CD4-positive, alpha-beta T cell treated with Interleukin-15 for 1 hour (primary cell): ENCODE data around the gene IQCM.
"Not testable (repeated sequence)": the region's sequence is repeated elsewhere in the genome, so short reads cannot be mapped to it uniquely, and the experiment has no call there.

ENCODE experiments used
- DNase-seq: peaks from one replicate; pipeline ENCODE4 v3.0.0-alpha.2; 2020

IQCM gene

DNA sequence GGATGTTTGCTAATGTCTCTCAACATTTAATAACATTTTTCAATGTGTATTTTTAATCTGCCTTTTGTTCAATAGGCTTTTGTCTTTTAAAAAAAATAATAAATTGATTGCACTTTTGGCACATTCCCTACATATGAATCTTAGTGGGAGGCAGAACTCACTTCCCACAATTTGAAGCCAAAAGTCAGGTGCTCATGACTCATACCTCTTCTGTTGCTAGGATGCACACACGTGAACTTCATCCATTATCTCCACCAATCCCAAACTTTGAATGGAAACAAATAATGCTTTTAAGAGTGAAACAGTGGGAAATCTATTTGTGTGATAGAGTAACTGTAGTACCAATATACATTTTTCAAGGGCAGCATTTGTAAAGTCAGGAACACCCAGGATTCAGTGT is 260.5 kb downstream of the IQCM start:
- no peak for DNase-seq

DNA sequence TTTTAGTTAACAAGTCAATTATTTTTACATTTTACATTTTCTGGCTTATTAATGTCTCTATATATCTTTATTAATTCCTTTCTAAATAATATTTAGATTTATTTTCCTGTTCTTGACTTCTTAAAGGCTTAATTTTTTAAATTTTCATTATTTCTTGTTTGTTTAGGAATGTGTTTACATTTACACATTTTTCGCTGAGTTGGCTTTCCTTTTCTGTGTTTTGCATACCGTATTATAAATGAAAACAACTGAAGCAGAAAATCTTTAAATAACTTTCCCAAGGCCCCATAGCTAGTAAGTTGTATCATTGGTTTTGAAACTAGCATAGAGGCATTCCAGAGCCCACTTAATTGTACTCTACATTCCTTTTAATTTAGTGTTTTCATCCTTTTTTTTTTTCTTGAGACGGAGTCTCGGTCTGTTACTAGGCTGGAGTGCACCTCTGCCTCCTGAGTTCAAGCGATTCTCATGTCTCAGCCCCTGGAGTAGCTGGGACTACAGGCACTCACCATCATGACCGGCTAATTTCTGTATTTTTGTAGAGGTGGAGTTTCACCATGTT is 261.6 kb downstream of the IQCM start:
- DNase-seq = no peak

DNA sequence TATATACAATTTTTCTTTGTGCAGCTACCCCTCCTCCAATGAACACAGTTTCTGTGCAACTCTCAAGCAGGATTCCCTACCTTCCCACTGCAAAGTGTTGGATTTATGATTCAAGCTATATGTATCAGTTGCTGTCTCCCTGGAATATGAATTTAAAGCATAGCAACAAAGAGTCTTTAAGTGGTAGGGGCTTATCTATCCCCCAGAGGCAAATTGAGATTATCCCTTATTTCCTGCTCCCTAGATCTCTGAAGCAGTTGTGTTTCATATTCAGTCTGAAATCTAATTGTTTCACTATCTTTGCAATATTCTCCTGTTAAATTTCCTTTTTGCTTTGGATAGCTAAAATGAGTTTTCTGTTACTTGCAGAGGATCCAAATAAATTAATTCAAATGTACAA is 263.0 kb downstream of the IQCM start:
- no peak for DNase-seq

DNA sequence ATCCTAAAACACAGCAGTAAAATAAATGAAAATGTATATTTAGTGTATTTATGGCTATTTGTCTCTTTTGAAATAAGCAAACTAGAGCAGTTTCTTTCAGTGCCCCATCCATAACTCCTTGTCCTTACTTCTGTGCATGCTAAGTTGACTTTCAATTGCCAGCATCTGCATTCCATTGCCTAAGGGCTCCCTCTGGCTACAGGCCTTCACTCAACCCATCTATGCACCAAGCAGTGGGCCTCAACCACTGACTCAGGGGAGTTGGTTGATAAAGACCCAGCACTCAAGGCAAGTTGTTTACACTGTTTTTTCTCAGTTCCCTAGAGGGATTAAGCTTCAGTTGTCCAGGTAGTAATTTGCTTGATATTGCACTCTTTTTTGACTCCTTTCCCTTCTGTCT is 265.7 kb downstream of the IQCM start:
- no peak for DNase-seq

DNA sequence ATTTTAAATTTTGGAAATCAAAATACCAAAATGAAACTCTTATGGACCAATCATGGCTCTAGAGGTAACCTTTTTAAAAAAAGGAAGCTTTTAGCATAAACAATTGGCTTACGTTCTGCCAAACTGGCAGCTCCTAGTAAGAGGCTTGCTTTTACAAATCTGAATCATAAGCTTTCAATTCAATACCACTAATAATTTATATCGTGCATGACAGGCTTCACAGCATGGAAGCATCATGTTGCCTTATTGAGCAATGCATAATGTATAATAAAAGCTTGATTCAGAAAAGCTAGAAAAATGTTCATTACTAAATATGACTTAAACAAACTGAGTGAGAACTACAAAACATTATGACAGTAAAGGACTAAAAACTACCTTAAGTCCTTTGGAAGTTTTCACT is 280.9 kb downstream of the IQCM start:
- DNase-seq = no peak

DNA sequence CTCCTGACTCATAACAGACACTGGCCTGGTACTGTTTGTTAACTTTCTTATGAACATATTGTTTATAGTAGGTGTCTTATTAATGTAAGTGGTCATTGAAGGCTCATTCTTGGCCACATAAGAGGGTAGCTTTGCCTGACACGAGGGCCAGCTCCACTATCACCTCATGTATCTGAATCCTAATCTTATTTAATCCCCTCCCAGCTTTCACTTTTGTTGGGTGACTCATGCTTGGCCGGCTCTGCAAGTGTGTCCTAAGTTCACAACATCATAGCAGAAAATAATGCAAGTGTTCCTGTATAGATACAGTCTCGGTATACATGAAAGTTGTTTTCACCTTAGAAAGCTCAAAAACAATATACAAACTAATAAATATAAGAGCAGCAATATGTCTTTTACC is 283.8 kb downstream of the IQCM start:
- no peak for DNase-seq

DNA sequence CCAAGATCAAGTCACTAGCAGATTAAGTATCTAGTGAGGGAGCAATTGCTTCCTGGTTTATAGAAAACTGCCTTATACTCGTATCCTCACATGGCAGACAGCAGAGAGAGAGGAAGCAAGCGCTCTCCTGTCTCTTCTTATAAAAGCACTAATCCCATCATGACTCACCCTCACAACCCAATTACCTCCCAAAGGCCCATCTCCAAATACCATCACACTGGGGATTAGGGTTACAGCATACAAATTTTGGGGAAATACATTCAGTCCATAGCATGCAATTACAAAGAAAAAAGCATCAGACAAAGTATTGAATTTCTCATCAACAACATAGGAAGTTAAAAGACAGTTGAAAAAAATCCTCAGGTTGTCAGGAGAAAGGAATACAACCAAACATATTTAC is 292.6 kb downstream of the IQCM start:
- DNase-seq = no peak

DNA sequence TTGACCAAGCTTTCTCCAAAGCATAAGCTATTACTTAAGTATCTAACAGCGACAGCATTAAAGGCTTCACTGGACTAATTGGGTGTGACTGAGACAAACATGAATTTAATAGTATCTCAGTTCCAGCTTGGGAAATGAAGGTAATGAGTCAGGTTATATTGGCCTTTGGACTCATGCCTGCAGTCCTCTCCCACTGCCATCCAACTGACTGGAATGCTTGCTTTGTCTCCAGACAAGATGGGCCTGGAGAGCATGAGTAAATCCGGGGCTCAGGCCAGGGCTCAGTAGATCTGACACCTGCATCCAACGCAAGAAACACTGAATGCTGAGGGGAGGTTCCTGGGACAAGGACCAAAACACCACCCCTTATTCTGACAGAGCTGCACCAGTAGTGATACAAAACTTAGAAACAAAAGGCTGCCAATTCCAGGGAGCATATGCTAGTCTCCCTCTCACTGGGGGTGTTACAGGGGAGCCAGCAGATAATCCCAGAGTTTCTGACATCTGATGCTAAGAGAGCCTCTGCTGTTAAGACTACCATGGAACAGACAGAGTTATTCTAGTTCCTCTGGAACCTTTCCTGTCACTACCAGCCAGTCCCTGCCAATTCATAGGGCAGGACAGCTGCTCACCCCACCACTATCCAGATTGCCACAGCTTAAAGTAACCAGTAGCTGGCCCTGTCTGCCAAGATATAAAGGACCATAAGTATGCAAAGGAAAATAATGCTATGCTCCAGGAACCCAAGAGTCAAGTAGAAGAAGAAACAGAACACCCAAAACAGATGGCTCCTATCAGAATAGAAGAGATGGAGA is 293.8 kb downstream of the IQCM start:
- no peak for DNase-seq

DNA sequence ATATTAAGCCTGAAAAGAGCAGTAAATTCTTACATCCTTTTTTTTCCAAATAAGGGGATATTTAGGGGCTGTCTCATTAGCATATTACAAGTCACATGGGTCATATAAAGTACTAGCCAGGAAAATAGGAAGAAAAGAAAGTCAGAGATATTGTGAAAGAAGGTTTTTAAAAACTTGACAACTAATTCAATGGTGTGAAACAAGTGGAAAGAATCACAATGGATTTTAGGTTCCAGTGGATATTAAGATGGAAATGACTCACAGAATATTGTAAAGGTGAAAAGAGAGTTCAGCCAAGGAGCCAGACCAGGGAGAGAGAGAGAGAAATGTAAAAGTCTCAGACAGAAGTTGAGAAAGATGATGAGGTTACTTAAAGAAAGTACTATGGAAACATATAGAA is 297.2 kb downstream of the IQCM start:
- DNase-seq = no peak

DNA sequence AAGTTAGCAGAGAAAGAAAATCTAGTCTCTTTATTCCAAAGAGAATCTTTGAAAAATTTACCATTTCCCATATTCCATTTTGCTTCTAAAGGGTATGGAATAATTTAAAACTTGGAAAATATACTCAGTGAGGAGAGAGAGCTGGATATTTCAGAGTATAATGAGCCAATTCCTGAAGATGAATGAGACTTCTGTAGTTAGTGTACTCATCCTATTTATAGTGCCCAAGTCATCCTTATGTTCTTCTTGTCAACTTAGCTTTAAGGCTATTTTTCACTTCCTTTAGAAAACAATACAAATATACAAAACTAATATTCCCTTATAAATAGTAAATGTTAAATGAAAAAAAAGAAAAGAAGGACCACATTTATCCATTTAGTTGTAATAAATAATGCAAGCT is 302.6 kb downstream of the IQCM start:
- DNase-seq = no peak

DNA sequence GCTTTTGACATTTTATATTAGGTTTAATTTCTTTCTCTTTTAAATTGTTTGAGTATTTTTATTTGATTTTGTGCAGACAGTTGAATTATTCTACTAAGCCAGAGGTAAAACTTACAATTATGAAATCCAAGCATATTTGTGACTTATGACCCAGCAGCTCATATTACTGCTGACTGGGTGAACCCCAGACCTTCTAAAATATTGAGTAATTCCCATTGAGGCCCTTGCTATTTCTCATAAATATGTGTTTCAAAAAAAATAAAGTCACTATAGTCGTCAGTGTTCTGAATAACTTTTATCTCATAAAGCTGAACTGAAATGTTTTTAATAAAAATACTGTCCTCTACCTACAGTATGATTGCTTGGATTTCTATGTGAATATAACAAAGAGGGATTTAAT is 303.1 kb downstream of the IQCM start:
- DNase-seq = no peak

DNA sequence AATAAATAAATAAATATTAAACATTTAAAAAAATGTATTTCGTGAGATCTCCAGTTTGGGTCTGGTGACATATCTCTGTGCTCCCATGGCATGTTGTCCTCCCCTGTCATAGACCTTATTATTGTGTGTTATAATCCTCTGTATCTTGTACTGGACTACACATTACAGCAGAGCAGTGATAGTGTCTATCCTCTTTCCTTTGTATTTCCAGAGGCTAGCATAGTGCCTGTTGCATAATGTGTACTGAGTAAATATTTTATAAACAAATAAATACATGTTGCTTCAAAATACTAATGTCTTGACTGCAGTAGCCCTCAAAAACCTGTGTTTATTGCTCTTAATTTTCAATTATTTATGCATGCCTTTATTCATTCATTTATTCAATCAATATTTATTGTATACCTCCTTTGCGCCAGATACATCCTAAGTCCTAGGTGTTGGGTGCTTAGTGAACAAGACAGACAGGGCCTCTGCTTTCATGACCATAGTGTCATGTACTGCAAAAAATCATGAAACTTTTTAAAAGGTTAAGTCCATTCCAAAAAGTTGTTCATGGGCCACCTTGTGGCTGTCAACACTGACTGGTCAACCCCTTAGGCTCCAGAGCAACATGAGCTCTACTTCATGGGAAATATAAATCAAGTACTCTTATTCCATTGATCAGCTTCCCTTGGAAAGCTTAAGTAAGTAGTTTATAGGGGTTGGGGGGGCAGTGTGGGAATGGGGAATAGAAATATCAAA is 303.9 kb downstream of the IQCM start:
- no peak for DNase-seq

DNA sequence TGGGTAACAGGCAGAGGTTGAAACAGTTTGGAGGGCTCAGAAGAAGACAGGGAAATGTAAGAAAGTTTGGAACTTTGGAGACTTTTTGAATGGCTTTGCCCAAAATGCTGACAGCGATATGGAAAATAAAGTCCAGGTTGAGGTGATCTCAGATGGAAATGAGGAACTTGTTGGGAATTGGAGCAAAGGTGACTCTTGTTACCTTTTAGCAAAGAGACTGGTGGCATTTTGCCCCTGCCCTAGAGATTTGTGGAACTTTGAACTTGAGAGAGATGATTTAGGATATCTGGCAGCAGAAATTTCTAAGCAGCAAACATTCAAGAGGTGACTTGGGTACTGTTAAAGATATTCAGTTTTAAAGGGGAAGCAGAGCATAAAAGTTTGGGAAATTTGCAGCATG is 308.3 kb downstream of the IQCM start:
- DNase-seq = not testable (repeated sequence)

DNA sequence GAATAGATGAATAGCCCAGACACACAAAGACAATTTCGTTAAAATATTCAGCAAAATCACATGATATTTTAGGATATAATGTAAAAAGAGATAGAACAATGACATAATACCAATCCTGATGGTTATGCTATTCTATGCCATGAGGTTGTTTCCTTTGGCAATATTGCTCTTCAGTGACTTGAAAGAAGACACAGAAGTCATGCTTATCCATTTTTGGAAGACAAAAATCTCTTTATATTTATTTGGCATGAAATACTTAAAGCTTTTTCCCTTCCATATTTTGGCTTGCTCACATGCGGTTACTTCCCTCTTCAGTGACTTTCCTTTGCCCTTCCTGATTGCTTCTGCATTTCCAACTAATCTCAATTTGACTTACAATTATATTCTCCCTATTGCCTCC is 314.8 kb downstream of the IQCM start:
- DNase-seq = no peak

DNA sequence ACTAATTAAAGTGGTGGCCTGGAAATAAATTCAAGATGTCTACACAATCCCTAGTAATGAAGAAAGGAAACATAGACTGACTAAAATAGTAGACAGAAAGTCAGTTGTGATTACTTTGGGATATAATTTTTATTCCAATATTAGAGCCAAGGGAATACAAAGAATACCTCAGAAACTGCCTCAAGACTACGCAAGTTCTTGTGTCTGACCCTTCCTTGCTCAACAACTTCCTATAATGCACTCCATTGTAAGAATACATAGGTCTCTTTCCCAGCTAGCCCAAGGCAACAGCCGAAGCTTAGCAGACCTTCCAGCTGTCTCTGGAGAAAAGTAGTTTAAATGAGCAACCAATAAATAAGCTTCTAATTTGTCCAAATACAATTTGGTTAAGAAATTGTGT is 315.9 kb downstream of the IQCM start:
- DNase-seq = no peak

DNA sequence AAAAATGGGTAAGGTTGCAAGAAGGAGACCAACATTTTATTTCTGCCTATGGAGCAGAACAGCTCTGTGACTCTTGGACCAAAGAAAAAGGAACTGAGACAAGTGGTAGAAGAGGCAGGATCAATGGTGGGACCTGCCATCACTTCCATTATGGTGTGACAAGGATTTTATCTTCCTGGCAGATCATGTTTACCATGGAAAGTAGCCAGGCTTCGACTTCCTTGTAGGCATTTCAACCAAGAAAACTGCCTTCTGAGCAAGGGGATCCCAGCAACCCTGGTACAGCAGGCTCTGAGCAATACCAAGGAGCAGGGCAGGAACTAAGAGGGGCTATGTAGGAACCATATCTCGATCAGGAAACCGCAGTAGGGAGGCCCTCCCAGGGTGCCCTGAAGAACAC is 317.4 kb downstream of the IQCM start:
- no peak for DNase-seq

DNA sequence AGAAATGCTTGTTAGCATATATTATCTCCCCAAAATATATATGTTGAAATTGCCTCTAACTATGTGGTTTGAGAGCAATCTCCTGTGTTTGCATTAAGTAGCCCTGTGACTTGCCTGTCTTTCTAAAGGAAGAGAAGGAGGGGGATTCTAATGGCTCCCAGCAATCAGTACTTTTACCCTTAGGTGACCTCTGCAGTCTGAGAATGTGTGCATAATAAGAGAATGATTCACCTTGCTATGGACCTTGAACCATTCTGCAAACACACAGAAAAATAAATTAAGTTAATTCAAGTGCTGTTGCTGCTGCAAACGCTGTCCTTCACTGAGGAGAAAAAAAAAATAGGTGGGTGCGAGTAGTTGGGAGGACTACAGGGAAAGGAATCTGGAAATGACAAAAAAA is 322.2 kb downstream of the IQCM start:
- DNase-seq = no peak

DNA sequence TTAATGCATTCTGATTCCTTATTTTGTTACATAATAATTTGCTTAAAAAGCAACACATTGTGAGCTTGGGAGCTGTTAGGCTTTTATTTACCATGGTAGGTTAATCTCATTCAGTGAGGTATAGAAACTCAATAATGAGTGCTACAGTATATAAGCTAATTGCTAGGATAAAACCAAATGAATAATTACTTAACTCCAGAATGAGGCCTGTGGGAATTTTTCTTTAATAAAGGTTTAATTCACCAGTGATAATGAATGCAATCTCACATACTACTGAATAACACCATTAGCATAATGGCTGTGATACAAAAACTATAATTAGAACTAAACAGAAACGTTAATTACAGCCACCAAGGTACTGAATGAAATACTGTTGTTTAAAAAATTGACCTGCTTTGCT is 326.3 kb downstream of the IQCM start:
- DNase-seq = no peak

DNA sequence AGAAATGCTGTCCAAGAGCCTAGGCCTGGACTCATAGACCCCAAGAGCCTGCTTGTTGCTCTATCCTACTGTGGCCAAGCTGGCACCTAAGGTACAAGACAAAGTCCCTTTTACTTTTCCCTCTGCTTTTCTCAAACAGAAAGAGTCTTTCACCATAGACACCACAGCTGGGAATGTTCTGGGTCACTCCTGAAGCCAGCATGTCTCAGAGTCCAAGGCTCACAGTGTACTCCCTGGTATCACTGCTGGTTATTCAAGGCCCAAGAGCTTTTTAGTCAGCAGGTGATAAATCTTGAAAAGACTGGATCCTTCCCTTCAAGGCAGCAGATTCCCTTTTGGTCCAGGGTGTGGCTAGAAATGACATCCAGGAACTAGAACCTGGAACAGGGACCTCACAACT is 328.8 kb downstream of the IQCM start:
- no peak for DNase-seq

DNA sequence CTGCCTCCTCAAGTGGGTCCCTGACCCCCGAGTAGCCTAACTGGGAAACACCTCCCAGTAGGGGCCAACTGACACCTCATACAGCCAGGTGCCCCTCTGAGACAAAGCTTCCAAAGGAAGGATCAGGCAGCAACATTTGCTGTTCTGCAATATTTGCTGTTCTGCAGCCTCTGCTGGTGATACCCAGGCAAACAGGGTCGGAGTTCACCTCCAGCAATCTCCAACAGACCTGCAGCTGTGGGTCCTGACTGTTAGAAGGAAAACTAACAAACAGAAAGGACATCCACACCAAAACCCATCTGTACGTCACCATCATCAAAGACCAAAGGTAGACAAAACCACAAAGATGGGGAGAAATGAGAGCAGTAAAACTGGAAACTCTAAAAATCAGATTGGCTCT is 347.0 kb downstream of the IQCM start:
- not testable (repeated sequence) for DNase-seq

DNA sequence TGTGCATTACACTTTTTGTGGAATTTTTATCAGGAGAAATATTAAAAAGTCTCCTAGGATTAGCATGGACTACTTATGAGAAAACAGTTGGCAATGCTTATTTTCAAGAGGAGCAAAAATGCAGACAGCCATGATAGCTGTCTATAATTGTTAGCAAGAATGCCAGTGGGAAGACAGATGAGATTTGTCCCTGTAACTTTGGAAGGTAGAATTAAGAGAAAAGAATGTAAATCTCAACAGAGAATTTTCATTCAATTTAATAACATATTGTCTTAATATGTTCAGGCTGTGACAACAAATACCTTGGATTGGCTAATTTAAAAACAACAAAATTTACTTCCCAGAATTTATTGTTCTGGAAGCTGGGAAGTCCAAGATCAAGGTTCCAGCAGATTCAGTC is 349.2 kb downstream of the IQCM start:
- DNase-seq = no peak

DNA sequence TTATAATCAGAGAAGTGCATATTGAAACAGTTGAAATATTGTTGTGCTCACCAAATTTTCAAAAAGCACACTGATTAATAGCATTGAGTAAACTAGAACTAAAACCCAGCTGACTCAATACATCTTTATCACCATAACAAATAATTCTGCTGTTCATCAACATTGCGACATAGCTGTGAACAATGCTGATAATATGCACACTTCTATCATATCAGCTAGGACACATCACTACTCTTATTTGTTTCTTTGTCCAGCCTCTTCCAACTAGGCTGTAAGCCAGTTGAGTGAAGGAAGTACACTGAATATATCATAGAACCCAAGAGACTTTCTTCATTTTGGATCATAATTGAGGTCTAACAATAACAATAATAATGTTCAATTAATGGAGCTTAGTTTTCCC is 349.7 kb downstream of the IQCM start:
- DNase-seq = no peak

DNA sequence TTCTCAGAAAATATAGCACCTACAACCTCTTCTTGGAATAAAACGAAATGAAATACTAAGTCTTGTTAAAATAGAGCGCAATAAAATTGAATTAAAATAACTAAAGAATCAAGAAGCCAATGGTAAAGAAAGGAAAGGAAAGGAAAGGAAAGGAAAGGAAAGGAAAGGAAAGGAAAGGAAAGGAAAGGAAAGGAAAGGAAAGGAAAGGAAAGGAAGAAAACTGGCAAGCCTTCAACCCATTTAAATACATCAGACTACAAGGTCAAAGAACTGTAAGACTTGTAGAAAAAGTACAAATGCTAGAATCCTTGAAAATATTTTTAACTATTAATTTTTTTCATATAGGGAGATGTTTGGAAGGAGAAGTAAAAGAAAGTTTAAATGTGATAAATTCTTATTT is 372.1 kb downstream of the IQCM start:
- DNase-seq = no peak

DNA sequence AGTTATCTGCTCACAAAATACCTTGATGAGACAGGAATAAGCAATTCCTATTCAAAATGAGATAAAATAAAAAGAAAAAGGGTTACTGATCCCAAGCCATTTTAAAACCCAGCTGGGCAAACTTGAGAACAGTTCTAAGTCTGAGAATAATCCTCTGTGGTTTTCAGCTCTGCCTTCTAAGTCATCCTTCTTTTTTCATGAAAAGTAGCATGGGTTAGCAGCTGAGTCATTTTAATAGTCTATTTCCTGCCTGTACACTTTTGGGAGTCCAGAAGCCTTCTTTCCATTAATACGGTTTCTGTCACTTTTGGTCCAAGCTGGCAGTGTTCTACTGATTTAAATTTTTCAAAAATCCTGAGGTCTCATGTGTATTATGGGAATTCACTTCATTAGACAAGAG is 374.3 kb downstream of the IQCM start:
- DNase-seq = no peak
